Karpas-422 (cell line): Measurements from ENCODE around the gene PELI2. TPM values are rescaled to one million over a fixed set of nuclear protein-coding genes. Genes with fewer than 3 reads are reported as not detected.

Experiments used
- DNase-seq: peaks from one replicate; pipeline ENCODE4 v3.0.0-alpha.2; 2015
- H2AFZ ChIP-seq: fragments of 200-600 bp; sonication (generic); 2 replicates; pipeline ENCODE4 v1.6.1; 2014; ENCODE audit warnings: antibody characterized with exemption, low read length, mixed read lengths
- H3K27ac ChIP-seq: fragments of 200-600 bp; sonication (generic); 2 replicates; pipeline ENCODE4 v1.5.1; 2014; ENCODE audit warnings: mild to moderate bottlenecking, low read length, moderate library complexity
- H3K27me3 ChIP-seq: fragments of 200-600 bp; sonication (generic); 2 replicates; pipeline ENCODE4 v1.6.1; 2014; ENCODE audit warnings: low read length, mixed read lengths
- H3K36me3 ChIP-seq: fragments of 200-600 bp; sonication (generic); 2 replicates; pipeline ENCODE4 v1.6.1; 2014; ENCODE audit warnings: low read length, mixed read lengths; ENCODE audit not compliant: insufficient read depth
- H3K4me1 ChIP-seq: fragments of 200-600 bp; sonication (generic); 2 replicates; pipeline ENCODE4 v1.6.1; 2014; ENCODE audit warnings: mild to moderate bottlenecking, low read length, mixed read lengths
- H3K4me2 ChIP-seq: fragments of 200-600 bp; sonication (generic); 2 replicates; pipeline ENCODE4 v1.6.1; 2014; ENCODE audit warnings: low read length, low read depth, mild to moderate bottlenecking; ENCODE audit not compliant: poor library complexity, severe bottlenecking
- H3K4me3 ChIP-seq: fragments of 200-600 bp; sonication (generic); 2 replicates; pipeline ENCODE4 v1.5.1; 2014; ENCODE audit warnings: mild to moderate bottlenecking, antibody characterized with exemption, low read length, mixed read lengths
- H3K79me2 ChIP-seq: fragments of 200-600 bp; sonication (generic); 2 replicates; pipeline ENCODE4 v1.6.1; 2014; ENCODE audit warnings: mild to moderate bottlenecking, low read length, mixed read lengths
- H3K9ac ChIP-seq: fragments of 200-600 bp; sonication (generic); 2 replicates; pipeline ENCODE4 v1.6.0; 2014; ENCODE audit warnings: low read length
- H3K9me2 ChIP-seq: fragments of 200-600 bp; sonication (generic), shearing (Covaris generic); replicated peaks from 2 replicates; pipeline ENCODE4 v1.6.0; 2014; ENCODE audit warnings: mild to moderate bottlenecking, low read length, moderate library complexity; ENCODE audit not compliant: insufficient read depth
- H3K9me3 ChIP-seq: fragments of 300-700, 200-600 bp; sonication (generic); 2 replicates; pipeline ENCODE4 v1.6.1; 2014; ENCODE audit warnings: low read length, mixed read lengths
- H4K20me1 ChIP-seq: fragments of 200-600 bp; sonication (generic); 2 replicates; pipeline ENCODE4 v1.6.1; 2014; ENCODE audit warnings: mild to moderate bottlenecking, antibody characterized with exemption, low read length, low read depth; ENCODE audit not compliant: insufficient read depth
- total RNA-seq: library from RNA; depleted of rRNA; stranded (reverse); fragments of >200 nt; shearing (Covaris generic); gene quantifications from 2 replicates; pipeline ENCODE4 v1.2.3, GENCODE V29; 2014; ENCODE audit warnings: low replicate concordance

The PELI2 gene
- total RNA-seq, 1 experiment from 2014 or later = 0.30 TPM

- DNase-seq = no peak
- no peaks in the 10 kb centered on the region for H3K36me3 ChIP-seq
- no peaks in the 10 kb centered on the region for H3K4me1 ChIP-seq
- no peak overlapping the region for H3K4me2 ChIP-seq
- no peak overlapping the region for H2AFZ ChIP-seq
- no peaks in the 10 kb centered on the region for H3K9me3 ChIP-seq
- H3K4me3 ChIP-seq = no peak overlapping the region
- peaks cover 5% of the 10 kb centered on the region; the same call in 1 of the 2 replicates for H3K27me3 ChIP-seq
- H3K9me2 ChIP-seq = no peaks in the 10 kb centered on the region
- H3K79me2 ChIP-seq = no peaks in the 10 kb centered on the region
- no peaks in the 10 kb centered on the region for H4K20me1 ChIP-seq
- H3K9ac ChIP-seq = no peak overlapping the region
- H3K27ac ChIP-seq = no peak overlapping the region
Measured at GRCh38 chr14:56088941-56089340, 29.3 kb upstream of the PELI2 start.

- H3K36me3 ChIP-seq = no peaks in the 10 kb centered on the region
- H3K9ac ChIP-seq = no peak overlapping the region
- no peak overlapping the region for H3K27ac ChIP-seq
- no peaks in the 10 kb centered on the region for H3K9me3 ChIP-seq
- H2AFZ ChIP-seq = no peak overlapping the region
- H4K20me1 ChIP-seq = no peaks in the 10 kb centered on the region
- no peaks in the 10 kb centered on the region for H3K9me2 ChIP-seq
- no peak overlapping the region for H3K4me3 ChIP-seq
- H3K4me2 ChIP-seq = no peak overlapping the region
- H3K79me2 ChIP-seq = no peaks in the 10 kb centered on the region
- H3K27me3 ChIP-seq = peaks cover under 1% of the 10 kb centered on the region; the same call in 1 of the 2 replicates
- no peak for DNase-seq
- H3K4me1 ChIP-seq = no peaks in the 10 kb centered on the region
Measured at GRCh38 chr14:56092763-56093162, 25.4 kb upstream of the PELI2 start.

GRCh38 chr14:56094076-56094475, 24.1 kb upstream of the PELI2 start:
- no peaks in the 10 kb centered on the region for H3K27me3 ChIP-seq
- no peaks in the 10 kb centered on the region for H3K4me1 ChIP-seq
- no peaks in the 10 kb centered on the region for H3K36me3 ChIP-seq
- no peaks in the 10 kb centered on the region for H3K9me3 ChIP-seq
- H3K4me3 ChIP-seq = no peak overlapping the region
- H3K27ac ChIP-seq = no peak overlapping the region
- H3K4me2 ChIP-seq = no peak overlapping the region
- DNase-seq = no peak
- no peaks in the 10 kb centered on the region for H3K9me2 ChIP-seq
- no peak overlapping the region for H2AFZ ChIP-seq
- no peak overlapping the region for H3K9ac ChIP-seq
- H3K79me2 ChIP-seq = no peaks in the 10 kb centered on the region
- H4K20me1 ChIP-seq = no peaks in the 10 kb centered on the region

GRCh38 chr14:56098021-56098420, 20.2 kb upstream of the PELI2 start:
- H4K20me1 ChIP-seq = no peaks in the 10 kb centered on the region
- H3K27me3 ChIP-seq = no peaks in the 10 kb centered on the region
- no peak overlapping the region for H3K27ac ChIP-seq
- H3K79me2 ChIP-seq = no peaks in the 10 kb centered on the region
- H3K4me3 ChIP-seq = no peak overlapping the region
- no peak overlapping the region for H3K4me2 ChIP-seq
- no peaks in the 10 kb centered on the region for H3K9me3 ChIP-seq
- H3K4me1 ChIP-seq = no peaks in the 10 kb centered on the region
- no peak overlapping the region for H3K9ac ChIP-seq
- H3K36me3 ChIP-seq = no peaks in the 10 kb centered on the region
- DNase-seq = no peak
- no peaks in the 10 kb centered on the region for H3K9me2 ChIP-seq
- H2AFZ ChIP-seq = no peak overlapping the region

- no peaks in the 10 kb centered on the region for H3K4me1 ChIP-seq
- no peak overlapping the region for H3K4me3 ChIP-seq
- DNase-seq = no peak
- no peak overlapping the region for H3K9ac ChIP-seq
- H3K27ac ChIP-seq = no peak overlapping the region
- H3K4me2 ChIP-seq = no peak overlapping the region
- no peaks in the 10 kb centered on the region for H4K20me1 ChIP-seq
- no peaks in the 10 kb centered on the region for H3K9me2 ChIP-seq
- H2AFZ ChIP-seq = no peak overlapping the region
- no peaks in the 10 kb centered on the region for H3K9me3 ChIP-seq
- no peaks in the 10 kb centered on the region for H3K79me2 ChIP-seq
- no peaks in the 10 kb centered on the region for H3K27me3 ChIP-seq
- no peaks in the 10 kb centered on the region for H3K36me3 ChIP-seq
Measured at GRCh38 chr14:56099081-56099797, 19.0 kb upstream of the PELI2 start.

GRCh38 chr14:56100556-56100955, 17.7 kb upstream of the PELI2 start:
- Histone ChIP-seq H3K4me1 (no peaks in the 10 kb centered on the region), H3K79me2 (no peaks in the 10 kb centered on the region), H3K4me2 (no peak overlapping the region), H3K9me3 (no peaks in the 10 kb centered on the region), H3K27ac (no peak overlapping the region), H3K27me3 (no peaks in the 10 kb centered on the region), H3K9me2 (no peaks in the 10 kb centered on the region), H2AFZ (no peak overlapping the region), H4K20me1 (no peaks in the 10 kb centered on the region), H3K9ac (no peak overlapping the region), H3K4me3 (no peak overlapping the region), H3K36me3 (no peaks in the 10 kb centered on the region)
- no peak for DNase-seq

GRCh38 chr14:56102941-56103340, 15.3 kb upstream of the PELI2 start:
- H4K20me1 ChIP-seq = no peaks in the 10 kb centered on the region
- no peak overlapping the region for H3K27ac ChIP-seq
- no peaks in the 10 kb centered on the region for H3K9me3 ChIP-seq
- no peak overlapping the region for H3K4me2 ChIP-seq
- no peaks in the 10 kb centered on the region for H3K36me3 ChIP-seq
- no peak overlapping the region for H2AFZ ChIP-seq
- H3K79me2 ChIP-seq = no peaks in the 10 kb centered on the region
- no peaks in the 10 kb centered on the region for H3K27me3 ChIP-seq
- H3K4me1 ChIP-seq = no peaks in the 10 kb centered on the region
- no peaks in the 10 kb centered on the region for H3K9me2 ChIP-seq
- no peak overlapping the region for H3K9ac ChIP-seq
- no peak overlapping the region for H3K4me3 ChIP-seq
- no peak for DNase-seq

GRCh38 chr14:56107615-56108014, 10.6 kb upstream of the PELI2 start:
- no peak overlapping the region for H3K27ac ChIP-seq
- H3K4me3 ChIP-seq = no peak overlapping the region
- no peaks in the 10 kb centered on the region for H3K27me3 ChIP-seq
- no peak overlapping the region for H2AFZ ChIP-seq
- no peaks in the 10 kb centered on the region for H3K36me3 ChIP-seq
- H3K4me2 ChIP-seq = no peak overlapping the region
- no peaks in the 10 kb centered on the region for H4K20me1 ChIP-seq
- no peaks in the 10 kb centered on the region for H3K9me2 ChIP-seq
- H3K4me1 ChIP-seq = no peaks in the 10 kb centered on the region
- no peak for DNase-seq
- no peak overlapping the region for H3K9ac ChIP-seq
- H3K79me2 ChIP-seq = no peaks in the 10 kb centered on the region
- H3K9me3 ChIP-seq = no peaks in the 10 kb centered on the region
